Measurements from ENCODE around the gene SPIN1. TPM values are rescaled to one million over a fixed set of nuclear protein-coding genes. Genes with fewer than 3 reads are reported as not detected.
"Not testable (repeated sequence)": the region's sequence is repeated elsewhere in the genome, so short reads cannot be mapped to it uniquely, and the experiment has no call there.

Gene SPIN1
- total RNA-seq, 1 donor from 2014 or later: 48.8 TPM

DNA sequence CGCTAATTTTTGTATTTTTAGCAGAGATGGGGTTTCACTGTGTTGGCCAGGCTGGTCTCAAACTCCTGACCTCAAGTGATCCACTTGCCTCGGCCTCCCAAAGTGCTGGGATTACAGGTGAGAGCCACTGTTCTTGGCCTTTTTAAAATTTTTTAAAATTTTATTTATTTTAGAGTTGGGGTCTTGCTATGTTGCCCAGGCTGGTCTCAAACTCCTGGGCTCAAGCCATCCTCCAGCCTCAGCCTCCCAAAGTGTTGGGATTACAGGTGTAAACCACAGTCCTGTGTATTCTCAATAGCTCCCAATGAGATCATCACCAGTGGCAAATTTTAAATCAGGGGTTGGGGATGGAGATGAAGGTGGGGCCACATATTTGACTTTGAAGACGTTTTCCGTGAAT lies 2.1 kb upstream of the SPIN1 start:
- not testable (repeated sequence) for DNase-seq (ENCODE audit: missing footprints); ATAC-seq
- intact Hi-C loops (cut with DNase I): loop anchor here (5.0 to 10.0 kb wide), 3 partner anchors 194 to 411 kb away; partner anchors contain the start of gene CDK20

GRCh38 chr9:88387036-88387551 lies 1.1 kb upstream of the SPIN1 start:
- intact Hi-C loops (cut with DNase I): loop anchor here (5.0 to 10.0 kb wide), 3 partner anchors 195 to 412 kb away; partner anchors contain the start of gene CDK20
- ATAC-seq (peak; percentile 40), DNase-seq (ENCODE audit: missing footprints) (no peak)

DNA sequence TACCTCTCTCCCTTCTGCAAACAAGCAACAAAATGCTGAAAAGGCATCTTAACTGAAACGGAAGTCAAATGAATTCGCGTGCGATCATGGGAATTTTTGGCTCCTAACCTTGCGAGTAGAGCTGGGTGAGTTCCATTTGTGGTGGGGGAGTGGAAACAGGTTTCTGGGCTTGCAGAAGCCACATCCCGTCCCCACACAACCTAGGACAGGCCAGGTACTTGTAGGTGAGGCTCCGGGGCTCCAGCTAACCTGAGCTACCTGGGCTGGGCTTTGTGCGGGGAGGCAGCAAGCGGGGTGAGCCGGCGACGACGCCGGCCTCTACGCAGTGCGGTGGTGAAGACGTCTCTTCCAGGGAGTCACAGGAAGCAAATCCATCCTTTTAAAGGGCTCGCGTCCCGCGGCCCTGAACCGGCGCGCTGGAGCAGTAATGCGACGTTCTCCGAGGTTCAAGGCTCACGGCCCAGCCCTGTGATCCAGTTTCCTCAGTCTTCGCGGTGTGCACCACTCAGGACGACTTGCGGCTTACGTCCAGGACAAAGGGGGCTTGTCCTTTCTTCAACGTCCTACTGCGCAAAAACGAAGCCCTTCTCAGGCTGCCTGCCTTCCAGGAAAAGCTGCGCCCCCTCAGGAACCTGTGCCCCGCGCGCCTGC lies 567 bp upstream of the SPIN1 start:
- intact Hi-C loops (cut with DNase I): loop anchor here (5.0 to 10.0 kb wide), 3 partner anchors 195 to 413 kb away; partner anchors contain the start of gene CDK20
- ATAC-seq (peak; percentile 61), DNase-seq (ENCODE audit: missing footprints) (peak; percentile 72)

DNA sequence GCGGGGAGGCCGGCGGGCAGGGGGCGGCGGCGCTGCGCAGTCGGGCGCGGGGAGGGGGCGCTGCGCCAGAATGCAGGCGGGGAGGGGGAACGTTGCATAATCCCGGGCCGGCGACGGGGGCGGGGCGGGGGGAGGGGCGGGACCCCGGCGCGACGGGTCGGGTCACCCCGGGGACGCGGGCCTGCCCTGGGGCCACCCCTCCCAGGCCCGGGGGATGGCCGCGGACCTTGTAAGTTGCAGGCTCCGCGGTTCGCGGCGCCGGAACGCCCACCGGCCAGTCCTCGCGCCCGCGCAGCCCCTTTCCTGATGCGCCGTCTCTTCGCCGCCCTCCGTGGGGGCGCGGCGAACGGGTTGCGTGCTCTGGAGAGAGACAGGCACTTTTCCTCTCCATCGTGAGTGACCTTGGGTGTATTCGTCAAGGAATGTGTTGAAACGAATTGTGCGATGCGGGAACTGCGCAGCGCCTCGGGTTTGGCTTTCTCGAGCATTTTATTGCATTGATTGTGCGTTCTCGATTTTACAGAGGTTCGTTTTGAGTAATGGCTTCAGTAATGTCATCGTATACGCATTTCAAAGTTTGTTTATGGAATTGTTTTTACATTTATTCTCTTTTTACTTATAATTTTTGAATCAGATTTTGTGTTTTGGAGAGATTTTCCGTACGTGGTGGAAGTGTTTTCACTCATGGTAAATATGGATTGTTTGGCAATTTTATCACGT lies 802 bp downstream of the SPIN1 start:
- DNase-seq (ENCODE audit: missing footprints) (peak; percentile 76), ATAC-seq (peak; percentile 34)
- intact Hi-C loops (cut with DNase I): loop anchor here (5.0 to 10.0 kb wide), 3 partner anchors 197 to 414 kb away; partner anchors contain the start of gene CDK20

DNA sequence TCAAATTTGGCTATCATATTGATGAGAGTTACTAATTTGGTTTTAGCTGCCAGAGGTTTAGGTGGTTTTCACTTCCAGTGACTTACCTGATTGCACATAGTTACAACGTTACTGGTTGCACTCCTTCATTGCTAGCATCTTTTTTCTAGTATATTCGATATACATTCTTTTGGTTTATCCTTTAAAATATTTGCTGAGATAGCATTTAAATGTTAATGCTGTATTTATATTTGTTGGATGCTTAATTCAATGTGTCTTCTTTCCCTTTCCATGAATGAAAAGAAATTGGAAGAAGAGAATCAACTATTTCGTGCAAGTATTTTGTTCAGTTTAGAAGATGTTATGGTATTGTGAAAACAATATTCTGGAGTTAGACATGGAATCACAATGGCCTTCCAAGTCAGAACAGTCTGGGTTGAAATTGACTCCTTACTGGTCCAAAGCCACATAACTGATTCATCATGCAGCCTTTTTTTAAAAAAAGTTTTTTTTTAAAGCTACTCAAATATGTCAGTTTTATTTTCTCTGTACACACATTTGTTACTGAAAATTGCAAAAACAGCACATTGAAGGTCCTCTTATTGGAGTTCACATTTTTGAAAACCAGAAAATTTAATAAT lies 2.2 kb downstream of the SPIN1 start:
- ATAC-seq: no peak
- intact Hi-C loops (cut with DNase I): no loop called here
- DNase-seq (ENCODE audit: missing footprints): no peak

GRCh38 chr9:88391236-88391635 lies 3.0 kb downstream of the SPIN1 start:
- ATAC-seq: no peak
- intact Hi-C loops (cut with DNase I): no loop called here
- DNase-seq (ENCODE audit: missing footprints): no peak

GRCh38 chr9:88391921-88392320 lies 3.7 kb downstream of the SPIN1 start:
- intact Hi-C loops (cut with DNase I): no loop called here
- DNase-seq (ENCODE audit: missing footprints) (no peak), ATAC-seq (no peak)

DNA sequence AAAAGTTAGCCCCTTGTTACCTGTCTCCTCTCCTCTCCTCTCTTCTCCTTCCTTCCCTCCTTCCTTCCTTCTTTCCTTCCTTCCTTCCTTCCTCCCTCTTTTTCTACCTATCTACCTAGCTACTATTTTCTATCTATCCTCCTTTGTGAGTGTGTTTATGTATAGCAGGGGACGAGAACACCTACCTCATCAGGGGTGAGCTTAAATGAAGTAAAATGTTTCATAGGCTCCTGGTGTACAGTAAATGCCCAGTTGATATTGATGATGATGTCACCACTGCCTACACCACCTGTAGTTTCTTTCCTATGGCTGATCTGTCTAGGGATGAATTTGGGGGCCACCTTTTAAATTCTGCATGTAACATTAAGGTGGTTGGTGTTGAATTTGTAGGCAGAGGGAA lies 4.3 kb downstream of the SPIN1 start:
- ATAC-seq: no peak
- intact Hi-C loops (cut with DNase I): no loop called here
- no peak for DNase-seq (ENCODE audit: missing footprints)

DNA sequence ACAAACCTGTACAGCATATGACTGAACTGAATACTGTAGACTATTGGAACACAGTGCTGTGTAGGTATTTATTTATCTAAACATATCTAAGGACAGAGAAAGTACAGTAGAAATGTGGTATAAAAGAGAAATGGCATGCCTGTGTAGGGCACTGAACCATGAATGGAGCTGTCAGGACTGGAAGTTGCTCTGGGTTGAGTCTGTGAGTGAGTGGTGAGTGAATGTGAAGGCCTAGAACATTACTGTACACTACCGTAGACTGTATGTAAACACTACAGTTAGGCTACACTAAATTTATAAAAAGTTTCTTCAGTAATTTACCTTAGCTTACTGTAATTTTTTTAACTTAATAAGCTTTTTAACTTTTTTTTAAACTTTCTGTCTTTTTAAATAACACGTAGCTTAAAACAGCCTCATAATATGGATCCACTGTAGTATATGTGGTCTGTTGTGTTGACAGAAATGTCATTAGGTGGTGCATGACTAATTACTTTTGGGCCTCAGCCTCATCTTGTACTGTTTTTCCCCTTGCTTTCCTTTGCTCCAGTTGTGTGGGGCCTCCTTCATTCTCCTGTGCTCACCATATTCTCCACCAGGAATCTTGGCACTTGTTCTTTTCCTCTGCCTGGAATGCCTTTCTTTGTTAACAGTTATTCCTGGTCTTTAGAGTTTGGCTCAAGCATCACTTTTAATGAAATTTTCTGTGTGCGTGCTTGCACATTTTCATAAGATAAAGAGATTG lies 8.8 kb downstream of the SPIN1 start:
- intact Hi-C loops (cut with DNase I): no loop called here
- no peak for DNase-seq (ENCODE audit: missing footprints)
- ATAC-seq: no peak

DNA sequence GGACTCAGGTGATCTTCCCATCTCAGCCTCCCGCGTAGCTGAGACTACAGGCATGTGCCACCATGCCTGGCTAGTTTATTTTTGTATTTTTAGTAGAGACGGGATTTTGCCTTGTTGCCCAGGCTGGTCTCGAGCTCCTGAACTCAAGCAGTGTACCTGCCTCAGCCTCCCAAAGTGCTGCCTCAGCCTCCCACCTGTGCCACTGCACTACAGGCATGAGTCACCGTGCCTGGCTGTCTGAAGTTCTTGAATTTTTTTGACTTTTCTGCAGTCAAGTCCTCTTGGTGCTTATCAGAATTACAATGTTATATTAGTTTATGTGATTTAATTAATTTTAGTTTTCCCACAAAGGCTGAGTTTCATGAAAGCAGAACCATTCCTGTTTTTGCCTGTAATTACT lies 9.8 kb downstream of the SPIN1 start:
- DNase-seq (ENCODE audit: missing footprints) (no peak), ATAC-seq (no peak)
- intact Hi-C loops (cut with DNase I): no loop called here

DNA sequence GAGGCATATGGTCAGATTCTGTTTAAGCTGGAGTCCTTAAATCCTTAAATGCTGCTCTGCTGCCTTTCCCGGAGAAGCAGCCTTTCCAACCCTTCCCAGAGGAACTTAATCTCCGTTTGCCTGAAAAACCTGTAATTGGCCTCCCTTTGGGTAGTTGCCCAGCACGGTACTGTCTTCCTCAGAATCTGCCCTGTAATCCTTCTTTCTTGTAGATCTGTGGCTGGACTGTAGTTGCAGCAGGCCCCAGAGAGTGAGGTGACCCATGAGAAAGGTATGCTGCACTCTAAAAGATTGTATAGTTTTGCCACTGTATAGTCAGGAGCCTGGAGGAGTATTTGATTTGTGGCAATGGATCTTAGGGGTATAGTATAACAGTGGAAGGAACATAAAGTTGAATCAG lies 11.7 kb downstream of the SPIN1 start:
- DNase-seq (ENCODE audit: missing footprints) (no peak), ATAC-seq (no peak)
- intact Hi-C loops (cut with DNase I): no loop called here

DNA sequence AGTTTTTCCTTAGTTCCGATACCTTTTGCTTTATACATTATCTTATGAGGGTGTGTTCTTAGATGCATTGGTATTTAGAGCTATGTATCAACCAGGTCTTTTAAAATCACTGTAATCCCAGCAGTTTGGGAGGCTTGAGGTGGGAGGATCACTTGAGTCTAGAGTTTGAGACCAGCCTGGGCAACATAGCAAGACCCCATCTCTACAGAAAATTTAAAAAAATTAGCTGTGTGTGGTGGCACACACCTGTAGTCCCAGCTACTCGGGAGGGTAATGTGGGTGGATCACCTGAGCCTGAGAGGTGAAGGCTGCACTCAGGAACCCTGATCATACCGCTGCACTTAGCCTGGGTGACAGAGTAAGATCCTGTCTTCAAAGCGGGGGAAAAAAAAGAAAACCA lies 15.1 kb downstream of the SPIN1 start:
- no peak for ATAC-seq
- intact Hi-C loops (cut with DNase I): no loop called here
- DNase-seq (ENCODE audit: missing footprints): no peak

GRCh38 chr9:88406051-88406450 lies 17.8 kb downstream of the SPIN1 start:
- no peak for DNase-seq (ENCODE audit: missing footprints)

DNA sequence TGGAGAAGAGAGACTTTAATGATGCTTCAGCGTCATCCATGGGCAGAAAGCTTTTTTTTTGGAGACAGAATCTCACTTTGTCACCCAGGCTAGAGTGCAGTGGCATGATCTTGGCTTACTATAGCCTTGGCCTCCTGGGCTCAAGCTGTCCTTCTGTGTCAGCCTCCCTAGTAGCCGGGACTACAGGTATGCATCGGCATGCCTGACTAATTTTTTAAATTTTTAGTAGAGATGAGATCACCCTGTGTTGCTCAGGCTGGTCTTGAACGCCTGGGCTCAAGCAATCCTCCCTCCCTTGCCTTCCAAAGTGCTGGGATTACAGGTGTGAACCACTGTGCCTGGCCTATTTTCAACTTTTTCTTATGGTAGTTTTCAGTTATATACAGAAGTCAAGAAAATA lies 23.2 kb downstream of the SPIN1 start:
- no peak for ATAC-seq
- no peak for DNase-seq (ENCODE audit: missing footprints)
- intact Hi-C loops (cut with DNase I): no loop called here

More at GRCh38 chr9:88406051-88406450, 17.8 kb downstream of the SPIN1 start:
- no peak for ATAC-seq
- intact Hi-C loops (cut with DNase I): no loop called here

DNA sequence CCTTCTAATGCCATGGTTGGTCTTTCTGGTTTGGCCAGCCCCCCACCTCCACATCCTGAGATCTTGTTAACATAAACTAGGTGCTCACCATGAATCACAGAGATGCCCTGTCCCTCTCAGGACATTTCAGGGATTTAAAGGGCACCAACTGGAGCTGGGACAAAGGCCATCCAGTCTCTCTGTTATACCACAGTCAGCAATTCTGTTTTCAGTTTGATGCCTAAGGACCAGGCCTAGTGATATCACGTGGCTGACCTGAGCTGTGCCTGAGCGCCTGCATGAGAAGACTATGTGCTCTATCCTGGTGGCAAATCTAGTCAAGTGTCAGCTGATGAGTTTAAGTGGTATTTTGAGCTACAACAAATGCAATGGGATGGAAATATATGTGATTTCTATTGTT lies 26.1 kb downstream of the SPIN1 start:
- no peak for ATAC-seq
- intact Hi-C loops (cut with DNase I): no loop called here
- DNase-seq (ENCODE audit: missing footprints): no peak

DNA sequence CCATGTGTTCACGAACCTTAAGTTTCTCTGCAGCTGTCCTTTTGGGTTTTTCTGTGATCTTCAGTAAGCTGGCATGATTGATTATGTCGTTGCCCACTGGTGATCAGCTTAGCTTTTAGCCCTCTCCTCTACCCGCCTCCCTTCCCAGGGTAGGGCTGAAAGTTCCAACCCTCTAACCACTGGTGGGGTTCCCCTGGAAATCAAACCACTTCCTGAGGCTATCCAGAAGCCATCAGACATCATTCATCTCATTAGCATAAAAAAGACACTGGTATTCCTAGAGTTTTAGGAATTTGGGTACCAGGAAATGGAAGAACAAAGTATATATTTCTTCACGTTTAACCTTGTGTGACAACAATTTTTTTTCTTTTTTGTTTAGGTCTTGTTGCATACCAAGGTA lies 29.8 kb downstream of the SPIN1 start:
- intact Hi-C loops (cut with DNase I): no loop called here
- no peak for ATAC-seq
- DNase-seq (ENCODE audit: missing footprints): no peak

GRCh38 chr9:88418715-88419540 lies 30.7 kb downstream of the SPIN1 start:
- intact Hi-C loops (cut with DNase I): no loop called here
- ATAC-seq (no peak), DNase-seq (ENCODE audit: missing footprints) (no peak)

GRCh38 chr9:88420227-88420626 lies 32.0 kb downstream of the SPIN1 start:
- no peak for ATAC-seq
- intact Hi-C loops (cut with DNase I): no loop called here
- DNase-seq (ENCODE audit: missing footprints): no peak
